ENCODE measurements around the gene KCTD1.

DNA sequence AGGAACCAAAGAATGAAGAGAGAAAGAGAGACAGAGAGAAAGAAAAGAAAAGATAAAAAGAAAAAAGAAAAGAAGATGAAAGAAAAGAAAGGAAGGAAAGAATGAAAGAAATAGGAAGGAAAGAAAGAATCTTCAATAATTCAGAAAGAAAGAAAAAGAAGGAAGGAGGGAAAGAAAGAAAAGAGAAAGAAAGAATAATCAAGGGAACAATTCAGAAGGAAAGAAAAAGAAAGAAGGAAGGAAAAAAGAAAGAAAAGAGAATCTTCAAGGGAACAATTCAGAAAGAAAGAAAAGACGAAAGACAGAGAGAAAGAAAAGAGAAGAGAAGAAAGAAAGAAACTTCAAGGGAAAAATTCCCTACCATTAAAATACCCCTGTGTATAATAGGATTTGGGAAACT lies 5.6 kb upstream of the KCTD1 start:
- TF ChIP-seq, protein P1, sequence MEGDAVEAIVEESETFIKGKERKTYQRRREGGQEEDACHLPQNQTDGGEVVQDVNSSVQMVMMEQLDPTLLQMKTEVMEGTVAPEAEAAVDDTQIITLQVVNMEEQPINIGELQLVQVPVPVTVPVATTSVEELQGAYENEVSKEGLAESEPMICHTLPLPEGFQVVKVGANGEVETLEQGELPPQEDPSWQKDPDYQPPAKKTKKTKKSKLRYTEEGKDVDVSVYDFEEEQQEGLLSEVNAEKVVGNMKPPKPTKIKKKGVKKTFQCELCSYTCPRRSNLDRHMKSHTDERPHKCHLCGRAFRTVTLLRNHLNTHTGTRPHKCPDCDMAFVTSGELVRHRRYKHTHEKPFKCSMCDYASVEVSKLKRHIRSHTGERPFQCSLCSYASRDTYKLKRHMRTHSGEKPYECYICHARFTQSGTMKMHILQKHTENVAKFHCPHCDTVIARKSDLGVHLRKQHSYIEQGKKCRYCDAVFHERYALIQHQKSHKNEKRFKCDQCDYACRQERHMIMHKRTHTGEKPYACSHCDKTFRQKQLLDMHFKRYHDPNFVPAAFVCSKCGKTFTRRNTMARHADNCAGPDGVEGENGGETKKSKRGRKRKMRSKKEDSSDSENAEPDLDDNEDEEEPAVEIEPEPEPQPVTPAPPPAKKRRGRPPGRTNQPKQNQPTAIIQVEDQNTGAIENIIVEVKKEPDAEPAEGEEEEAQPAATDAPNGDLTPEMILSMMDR (IDR thresholded peaks at IDR 0.05) = no peak
- TF ChIP-seq POLR2A (IDR thresholded peaks at IDR 0.05) = no peak

Data from lower leg skin (tissue), 3 donors.